Ishikawa (cell line): ENCODE measurements around the gene POLD4.

ENCODE experiments used
- CEBPB ChIP-seq: IDR thresholded peaks from 2 replicates; pipeline ENCODE4 v1.6.1; 2012
- CREB1 ChIP-seq: IDR thresholded peaks from 2 replicates; pipeline ENCODE4 v1.6.1; 2012; ENCODE audit warnings: low read depth
- EGR1 ChIP-seq: IDR thresholded peaks from 2 replicates; pipeline ENCODE4 v1.6.1; 2012
- EP300 ChIP-seq: IDR thresholded peaks from 2 replicates; pipeline ENCODE4 v1.6.1; 2012; ENCODE audit warnings: borderline replicate concordance
- FOXM1 ChIP-seq: IDR thresholded peaks from 2 replicates; pipeline ENCODE4 v1.6.1; 2012; ENCODE audit warnings: low read depth, borderline replicate concordance
- NFIC ChIP-seq: IDR thresholded peaks from 2 replicates; pipeline ENCODE4 v1.6.1; 2012
- RAD21 ChIP-seq: IDR thresholded peaks from 2 replicates; pipeline ENCODE4 v1.6.1; 2012; ENCODE audit warnings: low read depth
- REST ChIP-seq: IDR thresholded peaks from 2 replicates; pipeline ENCODE4 v1.6.1; 2012; ENCODE audit warnings: low read depth, mild to moderate bottlenecking
- TAF1 ChIP-seq: IDR thresholded peaks from 2 replicates; pipeline ENCODE4 v1.6.1; 2012; ENCODE audit warnings: low read depth, mild to moderate bottlenecking
- TCF12 ChIP-seq: IDR thresholded peaks from 2 replicates; pipeline ENCODE4 v1.6.1; 2012; ENCODE audit warnings: low read depth
- TEAD4 ChIP-seq: IDR thresholded peaks from 2 replicates; pipeline ENCODE4 v1.6.1; 2012
- USF1 ChIP-seq: IDR thresholded peaks from 2 replicates; pipeline ENCODE4 v1.6.1; 2012
- YY1 ChIP-seq: IDR thresholded peaks from 2 replicates; pipeline ENCODE4 v1.6.1; 2012; ENCODE audit warnings: low read depth
- ZBTB7A ChIP-seq: IDR thresholded peaks from 2 replicates; pipeline ENCODE4 v1.6.1; 2012; ENCODE audit warnings: low read depth
- TF ChIP-seq, protein P1 (sequence below): IDR thresholded peaks from 2 replicates; pipeline ENCODE4 v1.6.1; 2012

Gene POLD4

GRCh38 chr11:67396587-67397389, 43.4 kb upstream of the POLD4 start:
- TF ChIP-seq TAF1 (no peak), REST (no peak), TEAD4 (no peak), NFIC (no peak)

DNA sequence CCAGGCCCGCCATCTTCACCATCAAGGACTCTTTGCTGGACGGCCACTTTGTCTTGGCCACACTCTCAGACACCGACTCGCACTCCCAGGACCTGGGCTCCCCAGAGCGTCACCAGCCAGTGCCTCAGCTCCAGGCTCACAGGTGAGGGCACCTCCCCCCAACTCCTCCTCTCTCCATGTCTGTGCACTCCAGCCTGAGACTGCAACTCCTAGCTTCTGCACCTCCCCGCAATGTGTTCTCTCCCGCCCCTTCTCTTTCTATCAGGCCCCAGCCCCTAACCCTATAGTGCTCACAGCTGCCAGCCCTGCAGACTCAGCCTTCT, 42.9 kb upstream of the POLD4 start:
- TF ChIP-seq EGR1 = no peak
- no peak for TF ChIP-seq FOXM1
- TF ChIP-seq RAD21 = no peak

DNA sequence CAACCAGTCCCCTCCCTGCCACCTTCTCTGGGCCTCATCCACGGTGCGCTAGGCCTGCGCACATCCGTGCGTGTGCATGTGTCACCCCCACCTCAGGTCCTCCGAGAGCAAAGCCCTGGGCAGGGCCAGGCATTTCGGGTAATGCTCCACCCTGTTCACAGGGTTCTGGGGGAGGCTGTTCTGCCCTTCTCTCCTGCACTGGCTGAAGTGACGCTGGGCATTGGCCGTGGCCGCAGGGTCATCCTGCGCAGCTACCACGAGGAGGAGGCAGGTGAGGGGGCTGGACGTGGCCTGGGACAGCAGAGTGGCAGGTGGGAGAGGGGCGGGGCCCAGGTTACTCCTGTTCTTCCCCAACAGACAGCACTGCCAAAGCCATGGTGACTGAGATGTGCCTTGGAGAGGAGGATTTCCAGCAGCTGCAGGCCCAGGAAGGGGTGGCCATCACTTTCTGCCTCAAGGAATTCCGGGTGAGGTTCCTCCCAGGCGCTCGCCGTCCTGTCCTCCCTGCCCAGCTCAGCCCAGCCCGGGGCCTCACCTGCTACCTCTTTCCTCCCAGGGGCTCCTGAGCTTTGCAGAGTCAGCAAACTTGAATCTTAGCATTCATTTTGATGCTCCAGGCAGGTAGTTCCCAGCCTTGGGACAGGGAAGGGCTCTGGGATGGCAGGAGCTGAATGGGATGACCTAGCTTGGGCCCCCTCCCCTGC, 42.4 kb upstream of the POLD4 start:
- TF ChIP-seq TCF12 (no peak), REST (no peak), USF1 (no peak), EGR1 (no peak), CEBPB (no peak), TAF1 (no peak), FOXM1 (no peak), ZBTB7A (no peak), CREB1 (no peak), YY1 (no peak), TEAD4 (no peak)
- TF ChIP-seq, protein P1, sequence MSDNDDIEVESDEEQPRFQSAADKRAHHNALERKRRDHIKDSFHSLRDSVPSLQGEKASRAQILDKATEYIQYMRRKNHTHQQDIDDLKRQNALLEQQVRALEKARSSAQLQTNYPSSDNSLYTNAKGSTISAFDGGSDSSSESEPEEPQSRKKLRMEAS = no peak

DNA sequence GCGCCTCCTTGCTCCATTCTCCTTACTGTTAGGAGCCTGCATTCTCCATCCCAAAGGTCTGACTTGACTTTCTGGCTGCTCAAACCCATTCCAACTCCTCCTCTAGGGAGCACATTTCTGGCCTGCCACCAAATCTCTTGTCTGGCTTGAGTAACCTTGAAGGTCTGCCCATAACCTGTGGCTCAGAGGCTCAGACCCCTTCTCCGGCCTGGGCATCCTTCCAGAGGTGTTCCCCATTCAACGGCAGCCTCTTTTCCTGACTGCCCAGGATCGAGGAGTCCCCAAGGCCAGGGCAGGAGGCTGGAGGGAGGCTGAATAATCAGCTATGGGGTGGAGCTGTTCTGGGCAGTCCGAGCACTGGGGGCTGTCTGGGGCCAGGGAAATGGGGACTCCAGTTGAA, 40.6 kb upstream of the POLD4 start:
- TF ChIP-seq EGR1 (no peak), TAF1 (no peak)
- TF ChIP-seq, protein P1 = no peak

- TF ChIP-seq EP300 = no peak
- no peak for TF ChIP-seq REST
- TF ChIP-seq CREB1 = no peak
- no peak for TF ChIP-seq CEBPB
- TF ChIP-seq YY1 = no peak
- no peak for TF ChIP-seq USF1
- TF ChIP-seq TCF12 = no peak
- TF ChIP-seq TAF1 = no peak
These were observed 40.1 kb upstream of the POLD4 start for GRCh38 chr11:67393437-67393836.
